Keratinocyte (primary cell): ENCODE results near the gene OR52K2.

ENCODE experiments used
- CTCF ChIP-seq, 3 experiments: IDR thresholded peaks in 1 of 3; conservative IDR thresholded peaks in 1 of 3; optimal IDR thresholded peaks in 1 of 3; 2 replicates in 2 of 3; 3 replicates in 1 of 3; pipeline versions ENCODE3 to v1.5.1; 2011; ENCODE audit warnings: low read length in 3 of 3, mild to moderate bottlenecking in 3 of 3, moderate library complexity in 2 of 3, control low read depth in 1 of 3, inconsistent platforms in 1 of 3; ENCODE audit not compliant: insufficient read depth in 2 of 3; ENCODE audit errors: extremely low read depth in 1 of 3
- EZH2 ChIP-seq: IDR thresholded peaks from one replicate; pipeline ENCODE4 v1.6.1; 2012; ENCODE audit warnings: inconsistent platforms, mild to moderate bottlenecking, low read length, moderate library complexity

- TF ChIP-seq CTCF (optimal IDR thresholded peaks at IDR 0.05 in 1 of 3, IDR thresholded peaks at IDR 0.05 in 1 of 3, conservative IDR thresholded peaks at IDR 0.05 in 1 of 3; ENCODE audit: extremely low read depth in 1 of 3, insufficient read depth in 2 of 3, low read length in 3 of 3) (no peak), EZH2 (no peak)
These were observed 10.4 kb downstream of the OR52K2 start for GRCh38 chr11:4459500-4459899.
